HCT116 (cell line): ENCODE results near the gene ZNF789. TPM values are rescaled to one million over a fixed set of nuclear protein-coding genes. Genes with fewer than 3 reads are reported as not detected.

Experiments used
- ATAC-seq: fragments of 200-7000 bp; cut with Tn5 transposase; 2 replicates; pipeline ENCODE4 v1.9.1; 2020; ENCODE audit warnings: mild to moderate bottlenecking, moderate library complexity
- BruUV-seq: library from RNA; stranded (reverse); fragments of 400-500 nt; replicated peaks from 2 replicates; lab custom pipeline; 2021; lab: Mats Ljungman, UMichigan
- CTCF ChIA-PET: fragments of 300-600 bp; sonication (Branson Sonifier 250); formaldehyde crosslinking; loops from one replicate; lab custom pipeline; 2021; ENCODE audit warnings: antibody characterized with exemption; lab: Charles Lee
- POLR2A ChIA-PET: fragments of 300-600, 350-600 bp; sonication (Branson Sonifier 250); formaldehyde crosslinking; loops from one replicate; lab custom pipeline; 2021; ENCODE audit warnings: antibody characterized with exemption; lab: Charles Lee
- RAD21 ChIA-PET, 2 experiments: fragments of 300-600 bp; sonication (Branson Sonifier 250); formaldehyde crosslinking; loops; one replicate each; lab custom pipeline; 2023; ENCODE audit warnings: low total read pairs in 2 of 2; ENCODE audit not compliant: uncharacterized antibody in 2 of 2, unreplicated experiment in 2 of 2, low non-redundant PET in 1 of 2; lab: Charles Lee
- DNase-seq: peaks from one replicate; pipeline ENCODE4 v3.0.0-alpha.2; 2010; ENCODE audit warnings: low read depth, low spot score
- H2AFZ ChIP-seq: fragments of 200-600 bp; shearing (Covaris generic), sonication (generic); 2 replicates; pipeline ENCODE4 v1.6.1; 2017; ENCODE audit warnings: low read depth, mixed run types, mixed read lengths, antibody characterized with exemption, low read length; ENCODE audit not compliant: poor library complexity, severe bottlenecking
- H3K27ac ChIP-seq: 2 replicates; pipeline ENCODE4 v1.5.1; 2012; ENCODE audit warnings: low read depth, low read length
- H3K27me3 ChIP-seq: fragments of 200-600 bp; sonication (generic); 2 replicates; pipeline ENCODE4 v1.6.1; 2016; ENCODE audit warnings: mixed run types, low read length, mixed read lengths; ENCODE audit not compliant: insufficient read depth
- H3K36me3 ChIP-seq, 2 experiments: fragments of 200-500 bp in 1 of 2; fragments of 200-600 bp in 1 of 2; sonication (Bioruptor generic) in 1 of 2; sonication (generic) in 1 of 2; 2 replicates each; pipeline versions ENCODE4 v1.5.1 to v1.6.1; 2014 to 2016; ENCODE audit warnings: low read length in 2 of 2, inconsistent platforms in 1 of 2, mixed read lengths in 1 of 2, mixed run types in 1 of 2; ENCODE audit not compliant: insufficient read depth in 2 of 2, control insufficient read depth in 1 of 2
- H3K4me1 ChIP-seq, 2 experiments: fragments of 200-600 bp in 1 of 2; sonication (generic) in 1 of 2; 2 replicates each; pipeline versions ENCODE4 v1.5.1 to v1.6.1; 2012 to 2017; ENCODE audit warnings: low read length in 2 of 2, inconsistent platforms in 1 of 2, mild to moderate bottlenecking in 1 of 2, mixed read lengths in 1 of 2, mixed run types in 1 of 2, moderate library complexity in 1 of 2; ENCODE audit not compliant: insufficient read depth in 2 of 2, control insufficient read depth in 1 of 2
- H3K4me2 ChIP-seq: fragments of 200-600 bp; sonication (generic); 2 replicates; pipeline ENCODE4 v1.6.1; 2017; ENCODE audit warnings: mixed run types, low read length, mixed read lengths
- H3K4me3 ChIP-seq, 2 experiments: fragments of 200-600 bp in 1 of 2; sonication (generic) in 1 of 2; replicated peaks in 1 of 2; 2 replicates each; pipeline ENCODE4 v1.5.1; 2011 to 2016; ENCODE audit warnings: low read length in 2 of 2, control low read depth in 1 of 2, low read depth in 1 of 2, mild to moderate bottlenecking in 1 of 2, mixed read lengths in 1 of 2, mixed run types in 1 of 2
- H3K79me2 ChIP-seq: fragments of 200-600 bp; sonication (generic); 2 replicates; pipeline ENCODE4 v1.6.1; 2017; ENCODE audit warnings: mild to moderate bottlenecking, mixed run types, low read length, moderate library complexity, mixed read lengths; ENCODE audit not compliant: insufficient read depth
- H3K9ac ChIP-seq: fragments of 200-600 bp; sonication (generic); 2 replicates; pipeline ENCODE4 v1.6.1; 2016; ENCODE audit warnings: low read length, mixed read lengths
- H3K9me2 ChIP-seq: fragments of 200-600 bp; sonication (generic), shearing (Covaris generic); 2 replicates; pipeline ENCODE4 v1.6.1; 2017; ENCODE audit warnings: mixed run types, mild to moderate bottlenecking, moderate library complexity; ENCODE audit not compliant: insufficient read depth
- H3K9me3 ChIP-seq, 2 experiments: fragments of 200-500 bp in 1 of 2; fragments of 200-600 bp in 1 of 2; sonication (Bioruptor generic) in 1 of 2; sonication (generic) in 1 of 2; 2 replicates each; pipeline ENCODE4 v1.6.1; 2014 to 2017; ENCODE audit warnings: low read length in 2 of 2, mixed read lengths in 2 of 2, inconsistent platforms in 1 of 2, low read depth in 1 of 2, mild to moderate bottlenecking in 1 of 2, mixed run types in 1 of 2, moderate library complexity in 1 of 2; ENCODE audit not compliant: control insufficient read depth in 1 of 2, insufficient read depth in 1 of 2
- H4K20me1 ChIP-seq: fragments of 200-600 bp; sonication (generic), shearing (Covaris generic); 2 replicates; pipeline ENCODE4 v1.6.1; 2017; ENCODE audit warnings: mixed run types, mild to moderate bottlenecking, moderate library complexity; ENCODE audit not compliant: insufficient read depth
- CTCF ChIP-seq, 3 experiments: fragments of 200-600 bp in 1 of 3; sonication (generic) in 1 of 3; IDR thresholded peaks in 2 of 3; conservative IDR thresholded peaks in 1 of 3; 2 replicates each; pipeline ENCODE4 v1.5.1; 2012 to 2017; ENCODE audit warnings: low read depth in 2 of 3, low read length in 2 of 3, antibody characterized with exemption in 1 of 3, borderline replicate concordance in 1 of 3, control low read depth in 1 of 3, mild to moderate bottlenecking in 1 of 3, mixed read lengths in 1 of 3, mixed run types in 1 of 3, moderate library complexity in 1 of 3; ENCODE audit not compliant: insufficient read depth in 1 of 3
- FOSL1 ChIP-seq: IDR thresholded peaks from 2 replicates; pipeline ENCODE4 v1.6.1; 2012; ENCODE audit warnings: low read depth
- MAX ChIP-seq: IDR thresholded peaks from 2 replicates; pipeline ENCODE4 v1.6.1; 2012
- intact Hi-C: fragments of 100-400 bp; cut with micrococcal nuclease; formaldehyde crosslinking; loops from 2 replicates; pipeline ENCODE4 v1.10.0; 2022
- total RNA-seq: library from RNA; stranded (reverse); gene quantifications from one replicate; pipeline ENCODE4 v1.2.1, GENCODE V29; 2021; ENCODE audit not compliant: unreplicated experiment
- TF ChIP-seq, protein P1 (sequence below): IDR thresholded peaks from 2 replicates; pipeline ENCODE4 v1.6.1; 2011; ENCODE audit warnings: mild to moderate bottlenecking, low read length, moderate library complexity; ENCODE audit not compliant: insufficient replicate concordance; ENCODE audit errors: extremely low read depth
- TF ChIP-seq, protein P2 (sequence below): IDR thresholded peaks from 2 replicates; pipeline ENCODE4 v1.6.1; 2012; ENCODE audit warnings: low read depth

The ZNF789 gene
- total RNA-seq, 1 experiment from 2014 or later = 8.2 TPM

DNA sequence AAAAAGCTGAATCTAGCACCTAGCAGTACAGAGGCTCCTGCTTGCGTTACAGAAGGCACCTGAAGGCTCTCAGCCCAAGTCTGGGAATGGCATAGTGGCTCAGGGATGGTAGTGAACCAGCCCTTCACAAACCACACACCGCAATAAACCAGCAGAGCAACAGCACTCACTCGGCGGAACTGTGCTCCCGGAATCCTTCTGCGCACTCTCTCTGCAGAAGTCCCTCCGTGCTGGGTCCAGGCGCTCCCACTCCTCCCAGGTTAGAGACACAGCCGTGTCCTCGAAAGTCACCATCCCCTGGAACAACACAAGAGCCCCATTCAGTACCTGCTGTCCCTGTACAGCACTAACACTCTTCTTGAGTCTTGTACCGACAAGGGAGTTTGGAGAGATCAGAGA, 25.9 kb downstream of the ZNF789 start:
- Histone ChIP-seq H4K20me1 (no peaks in the 10 kb centered on the region), H3K9me2 (no peaks in the 10 kb centered on the region), H3K9me3 (peaks cover 3 to 8% of the 10 kb centered on the region in 2 experiments; a peak in 1 of 4 replicates), H3K79me2 (peaks cover 55% of the 10 kb centered on the region), H3K36me3 (peaks cover 16 to 21% of the 10 kb centered on the region in 2 experiments), H3K9ac (peak overlapping the region; percentile 85; the same call in 1 of the 2 replicates), H2AFZ (no peak overlapping the region), H3K4me3 (peak overlapping the region; percentile 85 to 92), H3K4me2 (peak overlapping the region; percentile 84), H3K27me3 (no peaks in the 10 kb centered on the region), H3K4me1 (peaks cover 10 to 17% of the 10 kb centered on the region in 2 experiments), H3K27ac (no peak overlapping the region)
- ATAC-seq = no peak
- RAD21 ChIA-PET = no interaction called here
- no peak for DNase-seq
- no TSS peak for BruUV-seq
- TF ChIP-seq MAX (no peak), FOSL1 (no peak), CTCF (IDR thresholded peaks at IDR 0.05 in 2 of 3, conservative IDR thresholded peaks at IDR 0.05 in 1 of 3; ENCODE audit: borderline replicate concordance in 1 of 3, insufficient read depth in 1 of 3, low read depth in 2 of 3, low read length in 2 of 3) (no peak)
- TF ChIP-seq, protein P1, sequence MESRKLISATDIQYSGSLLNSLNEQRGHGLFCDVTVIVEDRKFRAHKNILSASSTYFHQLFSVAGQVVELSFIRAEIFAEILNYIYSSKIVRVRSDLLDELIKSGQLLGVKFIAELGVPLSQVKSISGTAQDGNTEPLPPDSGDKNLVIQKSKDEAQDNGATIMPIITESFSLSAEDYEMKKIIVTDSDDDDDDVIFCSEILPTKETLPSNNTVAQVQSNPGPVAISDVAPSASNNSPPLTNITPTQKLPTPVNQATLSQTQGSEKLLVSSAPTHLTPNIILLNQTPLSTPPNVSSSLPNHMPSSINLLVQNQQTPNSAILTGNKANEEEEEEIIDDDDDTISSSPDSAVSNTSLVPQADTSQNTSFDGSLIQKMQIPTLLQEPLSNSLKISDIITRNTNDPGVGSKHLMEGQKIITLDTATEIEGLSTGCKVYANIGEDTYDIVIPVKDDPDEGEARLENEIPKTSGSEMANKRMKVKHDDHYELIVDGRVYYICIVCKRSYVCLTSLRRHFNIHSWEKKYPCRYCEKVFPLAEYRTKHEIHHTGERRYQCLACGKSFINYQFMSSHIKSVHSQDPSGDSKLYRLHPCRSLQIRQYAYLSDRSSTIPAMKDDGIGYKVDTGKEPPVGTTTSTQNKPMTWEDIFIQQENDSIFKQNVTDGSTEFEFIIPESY = no peak
- TF ChIP-seq, protein P2, sequence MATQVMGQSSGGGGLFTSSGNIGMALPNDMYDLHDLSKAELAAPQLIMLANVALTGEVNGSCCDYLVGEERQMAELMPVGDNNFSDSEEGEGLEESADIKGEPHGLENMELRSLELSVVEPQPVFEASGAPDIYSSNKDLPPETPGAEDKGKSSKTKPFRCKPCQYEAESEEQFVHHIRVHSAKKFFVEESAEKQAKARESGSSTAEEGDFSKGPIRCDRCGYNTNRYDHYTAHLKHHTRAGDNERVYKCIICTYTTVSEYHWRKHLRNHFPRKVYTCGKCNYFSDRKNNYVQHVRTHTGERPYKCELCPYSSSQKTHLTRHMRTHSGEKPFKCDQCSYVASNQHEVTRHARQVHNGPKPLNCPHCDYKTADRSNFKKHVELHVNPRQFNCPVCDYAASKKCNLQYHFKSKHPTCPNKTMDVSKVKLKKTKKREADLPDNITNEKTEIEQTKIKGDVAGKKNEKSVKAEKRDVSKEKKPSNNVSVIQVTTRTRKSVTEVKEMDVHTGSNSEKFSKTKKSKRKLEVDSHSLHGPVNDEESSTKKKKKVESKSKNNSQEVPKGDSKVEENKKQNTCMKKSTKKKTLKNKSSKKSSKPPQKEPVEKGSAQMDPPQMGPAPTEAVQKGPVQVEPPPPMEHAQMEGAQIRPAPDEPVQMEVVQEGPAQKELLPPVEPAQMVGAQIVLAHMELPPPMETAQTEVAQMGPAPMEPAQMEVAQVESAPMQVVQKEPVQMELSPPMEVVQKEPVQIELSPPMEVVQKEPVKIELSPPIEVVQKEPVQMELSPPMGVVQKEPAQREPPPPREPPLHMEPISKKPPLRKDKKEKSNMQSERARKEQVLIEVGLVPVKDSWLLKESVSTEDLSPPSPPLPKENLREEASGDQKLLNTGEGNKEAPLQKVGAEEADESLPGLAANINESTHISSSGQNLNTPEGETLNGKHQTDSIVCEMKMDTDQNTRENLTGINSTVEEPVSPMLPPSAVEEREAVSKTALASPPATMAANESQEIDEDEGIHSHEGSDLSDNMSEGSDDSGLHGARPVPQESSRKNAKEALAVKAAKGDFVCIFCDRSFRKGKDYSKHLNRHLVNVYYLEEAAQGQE = no peak
- POLR2A ChIA-PET = no interaction called here
- CTCF ChIA-PET = no interaction called here
- intact Hi-C loops = no loop called here
